ENCODE measurements around the gene FAM156B.
"Not testable (repeated sequence)": the region's sequence is repeated elsewhere in the genome, so short reads cannot be mapped to it uniquely, and the experiment has no call there.

The FAM156B gene

DNA sequence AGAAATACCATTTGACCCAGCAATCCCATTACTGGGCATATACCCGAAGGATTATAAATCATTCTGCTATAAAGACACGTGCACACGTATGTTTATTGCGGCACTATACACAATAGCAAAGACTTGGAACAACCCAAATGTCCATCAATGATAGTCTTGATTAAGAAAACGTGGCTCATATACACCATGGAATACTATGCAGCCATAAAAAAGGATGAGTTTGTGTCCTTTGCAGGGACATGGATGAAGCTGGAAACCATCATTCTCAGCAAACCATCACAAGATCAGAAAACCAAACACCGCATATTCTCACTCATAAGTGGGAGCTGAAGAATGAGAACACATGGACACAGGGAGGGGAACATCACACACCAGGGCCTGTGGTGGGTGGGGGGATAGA is 33.1 kb downstream of the FAM156B start:
- DNase-seq (ENCODE audit: low spot score) = not testable (repeated sequence)

GRCh38 chrX:52933213-52933612 is 36.1 kb downstream of the FAM156B start:
- no peak for DNase-seq (ENCODE audit: low spot score)

- DNase-seq (ENCODE audit: low spot score) = peak; percentile 84
Measured at GRCh38 chrX:52933976-52934703, 37.0 kb downstream of the FAM156B start.

DNA sequence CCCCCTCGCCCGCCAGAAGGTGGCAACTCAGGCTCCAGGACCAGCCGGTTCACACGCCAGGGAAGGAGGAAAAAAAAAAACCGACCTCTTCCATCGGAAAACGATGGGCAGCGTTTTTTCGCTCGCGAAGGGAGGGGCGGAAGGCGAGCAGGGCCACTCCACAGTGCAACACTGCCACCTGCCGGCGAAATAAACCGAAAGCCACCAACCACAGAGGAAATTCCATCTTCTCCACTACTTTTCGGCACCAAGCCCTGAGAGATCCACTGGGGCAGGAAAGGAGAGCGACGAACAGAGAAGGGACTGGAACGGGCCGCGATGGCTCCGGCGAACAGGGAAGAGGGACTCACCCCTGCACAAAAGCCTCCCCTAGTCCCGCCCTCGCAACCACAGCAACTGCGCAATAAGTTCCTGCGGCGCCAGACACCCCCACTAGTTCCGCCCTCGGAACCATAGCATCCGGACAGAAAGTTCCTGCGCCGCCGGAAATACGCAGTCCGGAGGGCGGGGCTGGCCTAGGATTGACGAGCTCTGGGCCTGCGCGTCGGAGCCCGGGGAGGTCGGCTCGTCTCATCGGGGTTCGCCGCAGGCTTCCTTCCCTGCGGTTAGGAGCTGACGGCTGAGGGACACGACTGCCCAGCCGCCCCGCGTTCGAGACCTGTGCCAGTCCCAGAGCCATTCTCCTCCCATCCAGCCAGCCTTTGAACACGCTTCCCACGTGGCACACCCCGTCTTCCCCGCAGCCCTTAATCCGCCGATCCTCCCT is 37.8 kb downstream of the FAM156B start:
- peak; percentile 94 for DNase-seq (ENCODE audit: low spot score)

DNA sequence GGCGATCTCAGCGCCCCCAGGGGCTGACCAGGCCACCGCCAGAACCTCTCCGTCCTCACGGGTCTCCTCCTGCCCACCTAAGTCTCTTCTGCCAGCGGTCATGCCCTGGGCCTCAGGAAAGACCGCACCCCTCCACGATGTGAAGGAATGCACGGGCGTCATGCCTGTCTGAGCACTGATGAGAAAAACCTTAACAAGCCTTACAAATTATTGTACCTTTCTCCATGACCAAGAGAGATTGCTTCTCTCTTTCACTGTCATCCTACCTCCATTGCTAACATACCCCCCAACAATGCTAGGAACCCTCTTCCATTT is 38.3 kb downstream of the FAM156B start:
- DNase-seq (ENCODE audit: low spot score) = not testable (repeated sequence)

- not testable (repeated sequence) for DNase-seq (ENCODE audit: low spot score)
Measured at GRCh38 chrX:52940704-52941103, 43.6 kb downstream of the FAM156B start.

- DNase-seq (ENCODE audit: low spot score) = not testable (repeated sequence)
Measured at GRCh38 chrX:52941728-52942127, 44.6 kb downstream of the FAM156B start.

GRCh38 chrX:52945838-52946494 is 48.8 kb downstream of the FAM156B start:
- DNase-seq (ENCODE audit: low spot score) = not testable (repeated sequence)

- not testable (repeated sequence) for DNase-seq (ENCODE audit: low spot score)
Measured at GRCh38 chrX:52947501-52947900, 50.4 kb downstream of the FAM156B start.

- DNase-seq (ENCODE audit: low spot score) = not testable (repeated sequence)
Measured at GRCh38 chrX:52948265-52948664, 51.1 kb downstream of the FAM156B start.

GRCh38 chrX:52949325-52949724 is 52.2 kb downstream of the FAM156B start:
- DNase-seq (ENCODE audit: low spot score) = not testable (repeated sequence)

DNA sequence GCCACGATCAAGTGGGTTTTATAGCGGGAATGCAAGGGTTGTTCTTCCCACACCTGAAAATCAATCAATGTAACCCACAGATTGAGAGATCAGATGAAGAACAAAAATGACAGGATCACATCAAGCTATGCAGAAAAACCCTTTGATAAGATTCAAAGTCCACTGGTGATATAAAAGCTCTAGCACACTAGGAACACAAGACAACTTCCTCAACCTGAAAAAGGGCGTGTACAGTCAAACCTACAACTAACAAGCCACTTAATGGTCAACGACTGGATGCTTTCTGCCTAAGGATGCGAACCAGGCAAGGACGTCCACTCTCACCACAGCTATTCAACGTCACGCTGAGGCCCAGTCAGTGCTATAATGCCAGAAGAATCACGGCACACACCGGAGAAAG is 52.8 kb downstream of the FAM156B start:
- DNase-seq (ENCODE audit: low spot score) = not testable (repeated sequence)

Data from SW480 (cell line).